ENCODE data around the gene EFNA5.

The EFNA5 gene

DNA sequence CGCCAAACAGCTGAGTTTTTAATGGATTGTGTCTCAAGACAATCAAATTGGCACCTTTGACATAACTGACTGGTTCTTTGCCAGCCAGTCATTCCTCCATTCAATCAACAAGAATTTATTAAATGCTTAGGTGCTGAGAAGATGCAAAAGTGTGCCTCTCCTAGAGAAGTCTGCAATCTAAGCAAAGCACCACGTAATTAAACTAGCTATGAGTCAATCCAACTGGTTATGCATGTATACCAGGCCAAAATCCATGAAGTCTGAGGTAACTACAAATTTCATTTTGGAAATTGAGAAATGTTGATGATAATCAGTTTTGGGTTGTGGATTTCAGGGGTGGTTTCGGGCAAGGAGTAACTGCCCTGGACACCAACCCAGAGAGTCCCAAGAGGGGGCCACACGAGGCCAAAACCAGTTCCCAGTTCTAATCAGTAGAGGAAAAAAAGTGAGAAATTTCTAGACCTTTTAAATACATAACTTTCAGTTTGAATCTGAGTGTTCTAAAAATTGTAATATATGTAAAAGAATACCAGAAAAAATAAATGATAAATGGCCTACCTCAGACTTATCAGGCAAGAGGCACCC lies 92.6 kb downstream of the EFNA5 start:
- H3K27ac ChIP-seq: no peak overlapping the region
- no peak for TF ChIP-seq ZFX (IDR thresholded peaks at IDR 0.05; ENCODE audit: borderline replicate concordance)
- TF ChIP-seq, protein P1, sequence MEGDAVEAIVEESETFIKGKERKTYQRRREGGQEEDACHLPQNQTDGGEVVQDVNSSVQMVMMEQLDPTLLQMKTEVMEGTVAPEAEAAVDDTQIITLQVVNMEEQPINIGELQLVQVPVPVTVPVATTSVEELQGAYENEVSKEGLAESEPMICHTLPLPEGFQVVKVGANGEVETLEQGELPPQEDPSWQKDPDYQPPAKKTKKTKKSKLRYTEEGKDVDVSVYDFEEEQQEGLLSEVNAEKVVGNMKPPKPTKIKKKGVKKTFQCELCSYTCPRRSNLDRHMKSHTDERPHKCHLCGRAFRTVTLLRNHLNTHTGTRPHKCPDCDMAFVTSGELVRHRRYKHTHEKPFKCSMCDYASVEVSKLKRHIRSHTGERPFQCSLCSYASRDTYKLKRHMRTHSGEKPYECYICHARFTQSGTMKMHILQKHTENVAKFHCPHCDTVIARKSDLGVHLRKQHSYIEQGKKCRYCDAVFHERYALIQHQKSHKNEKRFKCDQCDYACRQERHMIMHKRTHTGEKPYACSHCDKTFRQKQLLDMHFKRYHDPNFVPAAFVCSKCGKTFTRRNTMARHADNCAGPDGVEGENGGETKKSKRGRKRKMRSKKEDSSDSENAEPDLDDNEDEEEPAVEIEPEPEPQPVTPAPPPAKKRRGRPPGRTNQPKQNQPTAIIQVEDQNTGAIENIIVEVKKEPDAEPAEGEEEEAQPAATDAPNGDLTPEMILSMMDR (IDR thresholded peaks at IDR 0.05): no peak

DNA sequence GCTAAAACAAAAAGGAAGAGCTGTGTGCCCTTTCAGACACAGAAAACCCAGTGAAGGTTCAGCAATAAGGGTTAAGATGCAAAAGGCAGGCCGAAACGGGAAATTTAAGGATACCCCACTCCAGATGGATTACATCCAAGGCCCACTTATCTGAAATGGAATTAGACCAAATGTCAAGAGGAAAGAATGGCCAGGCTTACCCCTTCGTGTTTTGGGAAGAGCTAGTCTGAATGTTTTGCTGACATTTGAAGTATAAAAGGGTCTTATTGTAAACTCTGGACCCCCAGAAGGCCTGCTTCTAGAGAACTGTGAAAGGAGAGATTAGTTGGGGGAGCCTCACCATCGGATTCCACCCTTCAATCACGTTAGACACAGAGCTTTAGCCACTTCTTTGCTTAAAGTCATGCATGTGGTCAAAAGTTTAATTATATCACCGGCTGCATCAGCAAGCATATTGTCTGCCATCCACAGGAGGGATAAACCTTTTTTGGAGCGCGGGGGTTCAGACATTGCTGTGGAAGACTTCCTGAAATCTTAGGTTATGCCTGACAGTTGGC lies 93.3 kb downstream of the EFNA5 start:
- no peak overlapping the region for H3K27ac ChIP-seq
- no peak for TF ChIP-seq ZFX (IDR thresholded peaks at IDR 0.05; ENCODE audit: borderline replicate concordance)
- TF ChIP-seq, protein P1 (IDR thresholded peaks at IDR 0.05): no peak

GRCh38 chr5:107576736-107577393 lies 93.9 kb downstream of the EFNA5 start:
- H3K27ac ChIP-seq: no peak overlapping the region
- TF ChIP-seq, protein P1 (IDR thresholded peaks at IDR 0.05): no peak
- no peak for TF ChIP-seq ZFX (IDR thresholded peaks at IDR 0.05; ENCODE audit: borderline replicate concordance)

DNA sequence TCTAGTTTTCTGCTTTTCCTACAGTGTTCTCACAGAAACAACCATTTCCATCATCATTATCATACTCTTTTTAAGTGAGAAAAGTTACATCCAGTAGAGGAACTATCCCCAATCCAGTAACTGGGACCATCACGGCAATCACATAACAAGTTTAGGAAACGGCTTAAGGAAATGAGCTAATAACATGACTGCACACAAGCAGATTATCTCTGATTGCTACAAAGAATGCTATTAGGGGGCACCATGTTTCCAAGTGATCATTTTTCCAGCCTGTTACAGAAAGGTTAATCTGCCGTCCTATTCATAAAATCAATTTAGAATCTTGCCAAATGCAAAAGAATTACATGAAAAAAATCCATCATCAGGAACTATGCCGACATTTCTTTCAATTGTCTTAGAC lies 94.6 kb downstream of the EFNA5 start:
- no peak overlapping the region for H3K27ac ChIP-seq
- no peak for TF ChIP-seq ZFX (IDR thresholded peaks at IDR 0.05; ENCODE audit: borderline replicate concordance)
- TF ChIP-seq, protein P1 (IDR thresholded peaks at IDR 0.05): no peak

- no peak overlapping the region for H3K27ac ChIP-seq
- TF ChIP-seq, protein P1 (IDR thresholded peaks at IDR 0.05): no peak
- TF ChIP-seq ZFX (IDR thresholded peaks at IDR 0.05; ENCODE audit: borderline replicate concordance): no peak
Observed at GRCh38 chr5:107574287-107574686, 96.5 kb downstream of the EFNA5 start.

DNA sequence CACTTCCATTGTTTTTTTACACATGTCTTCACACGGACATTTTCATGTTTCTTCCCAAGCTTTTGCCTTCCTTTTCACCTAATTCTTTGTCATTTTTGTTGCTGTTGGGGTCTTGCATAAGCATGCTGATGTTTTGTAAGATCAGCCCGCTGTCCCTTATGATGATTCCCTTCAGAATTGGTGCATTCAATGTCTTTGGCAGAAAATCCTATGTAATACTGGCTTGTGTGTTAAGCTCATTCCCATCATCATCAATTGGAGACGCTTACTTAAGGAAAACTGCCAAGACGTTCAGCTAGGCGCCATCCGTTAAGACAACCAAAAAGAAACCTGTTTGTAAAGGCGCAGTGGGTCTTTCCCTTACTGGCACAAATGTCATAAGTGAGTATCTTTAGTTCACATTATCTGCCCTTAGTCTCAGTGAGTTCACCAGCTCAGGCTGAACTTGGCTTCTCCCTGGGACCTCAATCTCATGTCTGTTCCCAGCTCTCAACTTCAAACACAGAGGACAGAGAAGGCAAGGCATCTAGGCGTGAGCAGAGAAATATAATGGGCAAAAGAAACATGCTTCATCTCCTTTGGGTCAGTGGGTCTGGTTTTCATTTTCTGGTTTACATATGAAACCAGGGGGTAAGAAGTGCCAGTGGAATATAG lies 97.9 kb downstream of the EFNA5 start:
- no peak overlapping the region for H3K27ac ChIP-seq
- TF ChIP-seq, protein P1 (IDR thresholded peaks at IDR 0.05): no peak
- no peak for TF ChIP-seq ZFX (IDR thresholded peaks at IDR 0.05; ENCODE audit: borderline replicate concordance)

All from 22Rv1 (cell line).